Breast epithelium (tissue), 4 donors: Measurements from ENCODE around the gene TMEM63C. TPM values are rescaled to one million over a fixed set of nuclear protein-coding genes. Genes with fewer than 3 reads are reported as not detected.

Experiments used
- DNase-seq, 2 donors: peaks; one replicate each; pipeline ENCODE4 v3.0.0-alpha.2; 2019; ENCODE audit warnings: low spot score in 2 of 2
- H3K27ac ChIP-seq, 2 donors: fragments of 200-600 bp; sonication (generic) in 1 of 2; one replicate each; pipeline ENCODE4 v1.5.1; 2016 to 2019; ENCODE audit warnings: mild to moderate bottlenecking in 1 of 2
- H3K27me3 ChIP-seq, 2 donors: fragments of 200-600 bp; sonication (generic) in 1 of 2; one replicate each; pipeline versions ENCODE4 v1.5.1 to v1.6.0; 2017 to 2019; ENCODE audit warnings: control low read depth in 1 of 2, mild to moderate bottlenecking in 1 of 2
- H3K36me3 ChIP-seq: fragments of 200-600 bp; one replicate; pipeline ENCODE4 v1.5.1; 2019
- H3K4me1 ChIP-seq, 2 donors: fragments of 200-600 bp; sonication (generic); one replicate each; pipeline ENCODE4 v1.5.1; 2016 to 2019; ENCODE audit warnings: control low read depth in 1 of 2
- H3K4me3 ChIP-seq, 3 donors: fragments of 200-600 bp; sonication (generic); 1 replicate in 2 of 3; 2 replicates in 1 of 3; pipeline ENCODE4 v1.5.1; 2016 to 2019; ENCODE audit warnings: mild to moderate bottlenecking in 3 of 3, moderate library complexity in 2 of 3
- H3K9me3 ChIP-seq, 2 donors: fragments of 200-600 bp; sonication (generic) in 1 of 2; one replicate each; pipeline ENCODE4 v1.5.1; 2016 to 2019; ENCODE audit warnings: control low read depth in 1 of 2
- CTCF ChIP-seq, 3 donors: fragments of 450-650 bp; IDR thresholded peaks; one replicate each; pipeline ENCODE4 v1.5.1; 2016 to 2017; ENCODE audit warnings: antibody characterized with exemption in 3 of 3, mild to moderate bottlenecking in 3 of 3, moderate library complexity in 3 of 3
- POLR2A ChIP-seq: fragments of 450-650 bp; IDR thresholded peaks from one replicate; pipeline ENCODE4 v1.6.1; 2016; ENCODE audit warnings: antibody characterized with exemption, mild to moderate bottlenecking, moderate library complexity
- POLR2AphosphoS5 ChIP-seq, 3 donors: sonication (generic); formaldehyde crosslinking; IDR thresholded peaks; one replicate each; pipeline ENCODE4 v1.6.1; 2017; ENCODE audit warnings: antibody characterized with exemption in 3 of 3
- intact Hi-C: fragments of 100-400 bp; cut with DNase I; formaldehyde crosslinking; loops from one replicate; pipeline ENCODE4 v1.15.1; 2023; ENCODE audit warnings: low total_unique reads
- total RNA-seq, 3 donors: library from RNA; depleted of rRNA; stranded (reverse); fragments of >200 nt; gene quantifications; one replicate each; pipeline ENCODE4 v1.1.0, GENCODE V29; 2016

TMEM63C gene
- total RNA-seq, 3 donors from 2014 or later, result 0.16 to 8.0 (median 3.9) TPM

- TF ChIP-seq CTCF (IDR thresholded peaks at IDR 0.05) (no peak), POLR2A (no peak), POLR2AphosphoS5 (IDR thresholded peaks at IDR 0.05) (no peak)
- Histone ChIP-seq H3K27ac (no peak overlapping the region), H3K36me3 (no peaks in the 10 kb centered on the region), H3K4me3 (no peak overlapping the region), H3K4me1 (no peaks in the 10 kb centered on the region), H3K9me3 (no peaks in the 10 kb centered on the region), H3K27me3 (no peaks in the 10 kb centered on the region)
- intact Hi-C loops, result no loop called here
- DNase-seq, result no peak
Measured at GRCh38 chr14:77242752-77243151, 61.2 kb downstream of the TMEM63C start.

GRCh38 chr14:77243853-77244252 lies 62.3 kb downstream of the TMEM63C start:
- no peak for TF ChIP-seq POLR2A
- no peak for TF ChIP-seq CTCF (IDR thresholded peaks at IDR 0.05)
- no peak for TF ChIP-seq POLR2AphosphoS5 (IDR thresholded peaks at IDR 0.05)
- no peak for DNase-seq
- no peak overlapping the region for H3K27ac ChIP-seq
- no peaks in the 10 kb centered on the region for H3K27me3 ChIP-seq
- no peaks in the 10 kb centered on the region for H3K9me3 ChIP-seq
- H3K4me3 ChIP-seq, result no peak overlapping the region
- intact Hi-C loops, result no loop called here
- no peaks in the 10 kb centered on the region for H3K4me1 ChIP-seq
- no peaks in the 10 kb centered on the region for H3K36me3 ChIP-seq

GRCh38 chr14:77245820-77246219 lies 64.2 kb downstream of the TMEM63C start:
- no peak for TF ChIP-seq CTCF (IDR thresholded peaks at IDR 0.05)
- no peak for TF ChIP-seq POLR2A
- H3K9me3 ChIP-seq, result no peaks in the 10 kb centered on the region
- no peaks in the 10 kb centered on the region for H3K4me1 ChIP-seq
- no peak overlapping the region for H3K4me3 ChIP-seq
- intact Hi-C loops, result no loop called here
- no peaks in the 10 kb centered on the region for H3K27me3 ChIP-seq
- no peaks in the 10 kb centered on the region for H3K36me3 ChIP-seq
- DNase-seq, result no peak
- no peak overlapping the region for H3K27ac ChIP-seq

- DNase-seq, result no peak
- H3K27ac ChIP-seq, result no peak overlapping the region
- intact Hi-C loops, result no loop called here
Measured at GRCh38 chr14:77246784-77247183, 65.2 kb downstream of the TMEM63C start.

GRCh38 chr14:77248666-77249065 lies 67.1 kb downstream of the TMEM63C start:
- intact Hi-C loops, result no loop called here
- Histone ChIP-seq H3K4me1 (no peaks in the 10 kb centered on the region), H3K4me3 (no peak overlapping the region), H3K27me3 (no peaks in the 10 kb centered on the region), H3K36me3 (no peaks in the 10 kb centered on the region), H3K9me3 (no peaks in the 10 kb centered on the region), H3K27ac (no peak overlapping the region)
- no peak for DNase-seq
- no peak for TF ChIP-seq POLR2AphosphoS5 (IDR thresholded peaks at IDR 0.05)
- TF ChIP-seq CTCF (IDR thresholded peaks at IDR 0.05), result no peak
- no peak for TF ChIP-seq POLR2A

More at GRCh38 chr14:77246784-77247183, 65.2 kb downstream of the TMEM63C start:
- H3K4me3 ChIP-seq, result no peak overlapping the region
- TF ChIP-seq POLR2A (no peak), CTCF (IDR thresholded peaks at IDR 0.05) (no peak), POLR2AphosphoS5 (IDR thresholded peaks at IDR 0.05) (no peak)
- no peaks in the 10 kb centered on the region for H3K9me3 ChIP-seq
- H3K4me1 ChIP-seq, result no peaks in the 10 kb centered on the region
- H3K27me3 ChIP-seq, result no peaks in the 10 kb centered on the region
- H3K36me3 ChIP-seq, result no peaks in the 10 kb centered on the region
